Activated T-cell treated with anti-CD3 and anti-CD28 coated beads, Interleukin-2, amount 50 U/mL, for 4 hours (primary cell): ENCODE data around the gene FAM124B. TPM values are rescaled to one million over a fixed set of nuclear protein-coding genes. Genes with fewer than 3 reads are reported as not detected.

Experiments used
- ATAC-seq, 2 donors: fragments of 200-7000 bp; cut with Tn5 transposase; one replicate each; pipeline ENCODE4 v1.10.0; 2021
- DNase-seq: peaks from one replicate; pipeline ENCODE4 v3.0.0-alpha.2; 2020
- H3K27me3 Mint-ChIP-seq: one replicate; pipeline ENCODE4 v1.8.0; 2021; ENCODE audit warnings: low read depth, mixed read lengths
- H3K36me3 Mint-ChIP-seq: one replicate; pipeline ENCODE4 v1.8.0; 2022; ENCODE audit warnings: mixed read lengths; ENCODE audit not compliant: insufficient read depth
- H3K4me1 Mint-ChIP-seq: one replicate; pipeline ENCODE4 v1.8.0; 2021; ENCODE audit warnings: low read depth, mixed read lengths
- H3K4me3 Mint-ChIP-seq: one replicate; pipeline ENCODE4 v1.8.0; 2021; ENCODE audit warnings: mild to moderate bottlenecking, moderate library complexity, mixed read lengths
- H3K9me3 Mint-ChIP-seq: one replicate; pipeline ENCODE4 v1.8.0; 2021; ENCODE audit warnings: mixed read lengths
- total RNA-seq, 3 donors: library from RNA; stranded (reverse); gene quantifications; one replicate each; pipeline ENCODE4 v1.2.1, GENCODE V29; 2021

Gene FAM124B, protein sequence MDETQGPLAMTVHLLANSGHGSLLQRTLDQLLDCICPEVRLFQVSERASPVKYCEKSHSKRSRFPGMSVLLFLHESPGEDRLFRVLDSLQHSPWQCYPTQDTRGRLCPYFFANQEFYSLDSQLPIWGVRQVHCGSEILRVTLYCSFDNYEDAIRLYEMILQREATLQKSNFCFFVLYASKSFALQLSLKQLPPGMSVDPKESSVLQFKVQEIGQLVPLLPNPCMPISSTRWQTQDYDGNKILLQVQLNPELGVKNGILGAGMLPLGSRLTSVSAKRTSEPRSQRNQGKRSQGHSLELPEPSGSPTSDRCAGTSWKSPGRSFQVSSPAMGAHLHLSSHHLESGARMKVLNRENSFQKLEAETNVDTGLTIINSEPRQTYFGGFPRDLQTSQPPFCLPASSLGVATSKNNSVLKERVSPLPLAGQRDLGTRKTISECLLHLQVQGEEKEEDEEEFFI
- under 1 TPM in 1 of 3 donors, not detected in 2; 0.19 TPM for total RNA-seq

DNA sequence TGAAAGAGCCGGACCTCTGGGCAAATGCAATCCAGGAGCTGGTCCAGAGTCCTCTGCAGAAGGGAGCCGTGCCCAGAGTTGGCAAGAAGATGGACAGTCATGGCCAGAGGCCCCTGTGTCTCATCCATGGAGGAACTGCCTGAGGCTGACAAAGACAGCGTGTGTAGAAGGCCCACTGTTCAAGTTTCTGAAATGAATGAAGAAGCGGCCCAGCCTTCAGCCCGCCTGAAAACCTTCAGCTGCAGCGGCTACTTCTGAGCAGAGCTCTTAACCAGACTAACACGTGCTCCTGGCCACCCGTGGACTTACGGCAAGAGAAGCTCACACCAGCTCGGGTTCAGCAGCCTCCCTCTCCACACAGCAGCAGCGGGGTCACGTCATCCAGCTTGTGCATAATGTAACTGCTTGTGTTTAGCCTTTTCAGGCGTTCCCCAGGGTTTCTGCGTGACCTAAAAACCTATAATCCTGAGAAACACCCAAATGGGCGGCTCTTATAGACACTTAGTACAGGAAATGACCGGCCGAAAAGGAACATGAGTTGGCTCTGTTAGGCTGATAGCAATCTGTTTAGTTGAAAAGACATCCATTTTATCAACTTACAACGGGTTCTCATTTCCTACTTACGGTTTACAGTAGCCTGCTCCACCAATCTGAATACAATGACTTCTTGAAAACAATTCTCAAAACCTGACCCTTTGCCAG lies at the start of gene FAM124B:
Gene FAM124B, minus strand, starts transcription at position 467 of the 702 bp plus-strand sequence. Its CDS starts 339 bp downstream, at position 128.
- Mint-ChIP-seq H3K27me3 (peaks cover 7% of the 10 kb centered on the region), H3K9me3 (no peaks in the 10 kb centered on the region), H3K4me3 (peak within 1 kb of the TSS; percentile 65), H3K4me1 (peaks cover 15% of the 10 kb centered on the region), H3K36me3 (no peaks in the 10 kb centered on the region)
- no peak for DNase-seq
- ATAC-seq = peak; percentile 41 to 72

- H3K9me3 Mint-ChIP-seq = no peaks in the 10 kb centered on the region
- no peaks in the 10 kb centered on the region for H3K36me3 Mint-ChIP-seq
- ATAC-seq (no peak), DNase-seq (no peak)
- H3K27me3 Mint-ChIP-seq = peaks cover 3% of the 10 kb centered on the region
- no peak overlapping the region for H3K4me3 Mint-ChIP-seq
- H3K4me1 Mint-ChIP-seq = no peaks in the 10 kb centered on the region
Measured at GRCh38 chr2:224449212-224450147, 47.6 kb upstream of the FAM124B start.

DNA sequence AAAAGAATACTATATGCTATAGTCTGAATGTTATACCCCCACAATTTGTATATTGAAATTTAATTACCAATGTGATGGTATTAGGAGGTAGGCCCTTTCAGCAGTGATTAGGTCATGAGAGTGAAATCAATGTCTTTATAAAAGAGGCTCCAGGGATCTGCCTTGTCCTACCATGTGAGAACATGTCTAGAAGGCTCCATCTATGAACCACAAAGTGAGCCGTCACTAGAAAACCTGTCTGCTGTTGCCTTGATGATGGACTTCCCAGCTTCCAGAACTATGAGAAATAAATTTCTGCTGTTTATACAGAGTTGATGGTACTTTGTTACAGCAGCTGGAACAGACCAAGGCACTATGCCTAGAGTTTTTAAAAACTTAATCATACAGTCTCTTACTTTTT lies 46.3 kb upstream of the FAM124B start:
- H3K36me3 Mint-ChIP-seq = no peaks in the 10 kb centered on the region
- DNase-seq = no peak
- ATAC-seq = no peak
- no peaks in the 10 kb centered on the region for H3K9me3 Mint-ChIP-seq
- H3K27me3 Mint-ChIP-seq = peaks cover 14% of the 10 kb centered on the region
- H3K4me1 Mint-ChIP-seq = peaks cover 3% of the 10 kb centered on the region
- no peak overlapping the region for H3K4me3 Mint-ChIP-seq

DNA sequence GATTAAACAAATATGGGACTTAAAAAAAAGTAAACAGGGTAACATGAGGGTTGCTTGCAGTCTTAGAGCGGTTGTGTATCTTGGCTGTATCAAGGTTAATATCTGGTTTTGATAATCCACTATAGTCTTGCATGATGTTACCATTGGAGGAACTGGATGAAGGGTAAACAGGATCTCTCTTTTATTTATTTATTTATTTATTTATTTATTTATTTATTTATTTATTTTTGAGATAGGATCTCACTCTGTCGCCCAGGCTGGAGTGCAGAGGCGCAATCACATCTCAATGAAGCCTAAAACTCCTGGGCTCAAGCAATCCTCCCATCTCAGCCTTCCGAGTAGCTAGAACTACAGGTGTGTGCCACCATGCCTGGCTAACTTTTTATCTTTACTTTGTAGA lies 42.9 kb upstream of the FAM124B start:
- DNase-seq (no peak), ATAC-seq (no peak)
- no peaks in the 10 kb centered on the region for H3K36me3 Mint-ChIP-seq
- peaks cover 36% of the 10 kb centered on the region for H3K27me3 Mint-ChIP-seq
- H3K4me1 Mint-ChIP-seq = peaks cover 11% of the 10 kb centered on the region
- H3K4me3 Mint-ChIP-seq = no peak overlapping the region
- no peaks in the 10 kb centered on the region for H3K9me3 Mint-ChIP-seq

- DNase-seq (no peak), ATAC-seq (no peak)
- H3K4me3 Mint-ChIP-seq = no peak overlapping the region
- H3K9me3 Mint-ChIP-seq = no peaks in the 10 kb centered on the region
- no peaks in the 10 kb centered on the region for H3K36me3 Mint-ChIP-seq
- peaks cover 36% of the 10 kb centered on the region for H3K27me3 Mint-ChIP-seq
- H3K4me1 Mint-ChIP-seq = peaks cover 11% of the 10 kb centered on the region
Measured at GRCh38 chr2:224444021-224444420, 42.1 kb upstream of the FAM124B start.

- Mint-ChIP-seq H3K9me3 (no peaks in the 10 kb centered on the region), H3K27me3 (peaks cover 36% of the 10 kb centered on the region), H3K36me3 (no peaks in the 10 kb centered on the region), H3K4me1 (peaks cover 11% of the 10 kb centered on the region), H3K4me3 (peak overlapping the region; percentile 68)
- ATAC-seq = peak; percentile 35 to 59
- DNase-seq = no peak
Measured at GRCh38 chr2:224442071-224442967, 40.4 kb upstream of the FAM124B start.

- Mint-ChIP-seq H3K9me3 (no peaks in the 10 kb centered on the region), H3K4me3 (no peak overlapping the region), H3K36me3 (no peaks in the 10 kb centered on the region), H3K27me3 (peaks cover 36% of the 10 kb centered on the region), H3K4me1 (peaks cover 11% of the 10 kb centered on the region)
- no peak for ATAC-seq
- no peak for DNase-seq
Measured at GRCh38 chr2:224440988-224441387, 39.1 kb upstream of the FAM124B start.

GRCh38 chr2:224438726-224439125 lies 36.8 kb upstream of the FAM124B start:
- no peaks in the 10 kb centered on the region for H3K9me3 Mint-ChIP-seq
- DNase-seq (no peak), ATAC-seq (no peak)
- no peak overlapping the region for H3K4me3 Mint-ChIP-seq
- H3K27me3 Mint-ChIP-seq = peaks cover 31% of the 10 kb centered on the region
- peaks cover 10% of the 10 kb centered on the region for H3K4me1 Mint-ChIP-seq
- no peaks in the 10 kb centered on the region for H3K36me3 Mint-ChIP-seq

DNA sequence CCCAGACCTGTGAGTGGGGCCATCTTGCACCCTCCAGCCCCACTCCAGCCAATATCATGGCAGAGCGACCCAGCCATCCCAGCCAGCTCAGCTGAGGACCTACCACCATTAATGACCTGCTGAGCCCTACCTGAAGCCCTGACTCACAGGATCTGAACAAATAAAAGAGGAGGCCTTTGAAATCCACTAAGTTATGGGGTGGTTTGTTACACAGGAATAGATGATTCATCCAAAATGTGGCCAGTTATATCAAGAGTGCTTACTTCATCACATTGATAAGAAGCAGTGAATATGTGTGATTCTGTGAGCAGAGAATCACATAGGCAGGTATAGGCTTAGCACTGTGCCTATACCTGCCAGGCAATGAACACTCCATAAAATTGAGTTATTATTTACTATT lies 34.7 kb upstream of the FAM124B start:
- DNase-seq = no peak
- peak; percentile 27 to 35 for ATAC-seq
- H3K4me3 Mint-ChIP-seq = no peak overlapping the region
- peaks cover 21% of the 10 kb centered on the region for H3K27me3 Mint-ChIP-seq
- no peaks in the 10 kb centered on the region for H3K9me3 Mint-ChIP-seq
- H3K4me1 Mint-ChIP-seq = peaks cover under 1% of the 10 kb centered on the region
- H3K36me3 Mint-ChIP-seq = no peaks in the 10 kb centered on the region

DNA sequence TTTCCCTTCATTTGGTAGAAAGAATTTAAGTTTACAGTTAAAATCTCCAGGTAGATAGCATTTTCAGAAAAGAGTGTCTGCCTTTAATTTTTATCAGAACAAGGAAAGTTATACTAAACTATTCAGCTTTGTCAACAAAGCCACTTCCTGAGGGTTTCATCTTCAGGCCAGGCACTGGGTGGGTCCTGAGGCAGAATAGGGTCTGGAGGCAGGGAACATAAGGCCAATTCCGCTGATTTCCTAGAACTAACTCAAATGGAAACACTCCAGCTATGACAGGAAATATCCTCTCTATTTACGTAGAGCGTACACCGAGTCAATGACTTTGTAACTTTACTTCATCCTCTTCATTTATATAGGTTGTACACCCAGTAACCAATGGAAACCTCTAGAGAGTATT lies 32.7 kb upstream of the FAM124B start:
- no peaks in the 10 kb centered on the region for H3K4me1 Mint-ChIP-seq
- H3K27me3 Mint-ChIP-seq = peaks cover 13% of the 10 kb centered on the region
- no peaks in the 10 kb centered on the region for H3K36me3 Mint-ChIP-seq
- no peak for DNase-seq
- ATAC-seq = no peak
- H3K9me3 Mint-ChIP-seq = no peaks in the 10 kb centered on the region
- no peak overlapping the region for H3K4me3 Mint-ChIP-seq

DNA sequence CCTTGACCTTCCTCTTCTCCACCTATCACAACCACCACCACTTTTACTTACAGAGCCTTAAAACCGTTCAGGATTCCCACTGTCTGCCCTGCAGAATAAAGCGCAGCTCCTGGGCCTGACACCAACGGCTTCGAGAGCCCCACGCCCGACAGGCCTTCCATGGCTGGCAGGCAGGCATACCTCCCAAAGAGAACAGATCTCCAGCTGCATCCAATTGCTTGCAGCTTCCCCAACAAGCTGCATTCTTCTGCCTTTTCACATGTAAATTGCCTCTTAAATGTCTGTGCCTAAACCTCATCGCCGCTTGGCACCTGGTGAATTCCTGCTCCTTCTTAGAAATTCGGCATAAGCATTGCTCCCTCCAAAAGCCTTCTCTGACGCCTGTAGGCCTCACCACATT lies 31.5 kb upstream of the FAM124B start:
- no peaks in the 10 kb centered on the region for H3K36me3 Mint-ChIP-seq
- DNase-seq = no peak
- H3K4me1 Mint-ChIP-seq = no peaks in the 10 kb centered on the region
- no peak for ATAC-seq
- H3K27me3 Mint-ChIP-seq = peaks cover 15% of the 10 kb centered on the region
- no peaks in the 10 kb centered on the region for H3K9me3 Mint-ChIP-seq
- H3K4me3 Mint-ChIP-seq = no peak overlapping the region

GRCh38 chr2:224432003-224432579 lies 30.2 kb upstream of the FAM124B start:
- H3K9me3 Mint-ChIP-seq = no peaks in the 10 kb centered on the region
- peaks cover 15% of the 10 kb centered on the region for H3K27me3 Mint-ChIP-seq
- H3K4me1 Mint-ChIP-seq = no peaks in the 10 kb centered on the region
- ATAC-seq (no peak), DNase-seq (no peak)
- H3K36me3 Mint-ChIP-seq = no peaks in the 10 kb centered on the region
- H3K4me3 Mint-ChIP-seq = no peak overlapping the region

DNA sequence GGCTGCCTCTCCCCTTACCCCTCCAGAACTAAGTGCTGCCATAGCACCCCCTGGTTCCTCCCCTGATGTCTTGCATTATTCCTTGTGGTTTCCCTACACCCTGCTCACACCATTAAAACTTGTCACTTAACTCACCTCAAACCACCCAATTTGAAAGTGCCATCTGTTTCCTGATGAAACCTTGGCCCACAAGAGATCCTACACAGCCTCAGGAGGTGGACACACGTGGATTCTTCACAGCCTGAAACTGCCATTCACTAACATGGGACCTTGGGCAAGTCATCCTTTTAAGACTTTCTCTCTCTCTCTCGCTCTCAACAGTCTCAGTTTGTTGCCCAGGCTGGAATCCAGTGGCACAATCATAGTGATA lies 27.5 kb upstream of the FAM124B start:
- Mint-ChIP-seq H3K27me3 (peaks cover 12% of the 10 kb centered on the region), H3K36me3 (no peaks in the 10 kb centered on the region), H3K9me3 (peaks cover 4% of the 10 kb centered on the region), H3K4me3 (no peak overlapping the region), H3K4me1 (no peaks in the 10 kb centered on the region)
- ATAC-seq (no peak), DNase-seq (no peak)
